Activated CD8-positive, alpha-beta memory T cell treated with anti-CD3 and anti-CD28 coated beads, Interleukin-2, amount 10 ng/mL, durations not matched to agents 7 days and 5 days (primary cell): ENCODE measurements around the gene IQSEC2. TPM values are rescaled to one million over a fixed set of nuclear protein-coding genes. Genes with fewer than 3 reads are reported as not detected.

Experiments
- ATAC-seq: fragments of 150-1000 bp; cut with Tn5 transposase; one replicate; pipeline ENCODE4 v1.10.0; 2021; ENCODE audit warnings: moderate library complexity
- CTCF ChIA-PET: fragments of 350-600 bp; sonication (Branson Sonifier 250); formaldehyde crosslinking; loops from one replicate; lab custom pipeline; 2021; ENCODE audit warnings: antibody characterized with exemption; lab: Charles Lee
- DNase-seq: peaks from one replicate; pipeline ENCODE4 v3.0.0-alpha.2; 2020
- H3K27ac Mint-ChIP-seq: one replicate; pipeline ENCODE4 v1.8.0; 2021; ENCODE audit warnings: mild to moderate bottlenecking, mixed read lengths
- H3K27me3 Mint-ChIP-seq: one replicate; pipeline ENCODE4 v1.8.0; 2021; ENCODE audit warnings: mixed read lengths
- H3K36me3 Mint-ChIP-seq: one replicate; pipeline ENCODE4 v1.8.0; 2021; ENCODE audit warnings: mild to moderate bottlenecking, mixed read lengths
- H3K4me1 Mint-ChIP-seq: one replicate; pipeline ENCODE4 v1.8.0; 2021; ENCODE audit warnings: mixed read lengths
- H3K4me3 Mint-ChIP-seq: one replicate; pipeline ENCODE4 v1.8.0; 2021; ENCODE audit warnings: mild to moderate bottlenecking, moderate library complexity, mixed read lengths
- H3K9me3 Mint-ChIP-seq: one replicate; pipeline ENCODE4 v1.8.0; 2022; ENCODE audit warnings: low read depth, mixed read lengths
- total RNA-seq, 2 experiments: library from RNA; stranded (reverse); gene quantifications; one replicate each; pipeline ENCODE4 v1.2.3, GENCODE V29; 2021

The IQSEC2 gene
- total RNA-seq, 2 experiments from 2014 or later, result 0.40 TPM; not detected in 1

DNA sequence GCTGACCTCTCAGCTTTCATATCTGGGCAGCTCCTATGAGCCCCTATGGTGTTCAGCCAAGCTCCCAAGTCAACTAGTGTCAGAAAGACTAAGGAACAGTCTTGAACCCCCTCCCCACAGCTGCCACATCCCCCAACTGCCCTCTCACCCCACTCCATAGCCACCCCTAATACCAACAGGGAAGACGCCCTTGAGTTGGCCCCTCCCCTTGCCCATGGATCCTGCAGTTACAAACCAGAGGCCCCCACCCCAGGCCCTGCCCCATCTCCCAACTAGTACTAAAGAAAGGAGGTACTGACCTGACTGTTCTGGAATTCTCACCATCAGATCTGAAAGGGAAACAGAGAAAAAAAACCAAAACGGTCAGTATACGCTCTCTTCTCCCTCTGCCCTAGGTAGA is 10.2 kb upstream of the IQSEC2 start:
- DNase-seq (no peak), ATAC-seq (no peak)
- H3K4me1 Mint-ChIP-seq, result peaks cover 18% of the 10 kb centered on the region
- no peak overlapping the region for H3K4me3 Mint-ChIP-seq
- CTCF ChIA-PET, result no interaction called here
- H3K36me3 Mint-ChIP-seq, result no peaks in the 10 kb centered on the region
- no peaks in the 10 kb centered on the region for H3K27me3 Mint-ChIP-seq
- H3K27ac Mint-ChIP-seq, result no peak overlapping the region
- H3K9me3 Mint-ChIP-seq, result no peaks in the 10 kb centered on the region

GRCh38 chrX:53290441-53291041 is 9.2 kb upstream of the IQSEC2 start:
- Mint-ChIP-seq H3K27ac (no peak overlapping the region), H3K36me3 (no peaks in the 10 kb centered on the region), H3K4me1 (peaks cover 21% of the 10 kb centered on the region), H3K27me3 (no peaks in the 10 kb centered on the region), H3K9me3 (no peaks in the 10 kb centered on the region), H3K4me3 (no peak overlapping the region)
- DNase-seq (no peak), ATAC-seq (no peak)
- CTCF ChIA-PET, result no interaction called here

DNA sequence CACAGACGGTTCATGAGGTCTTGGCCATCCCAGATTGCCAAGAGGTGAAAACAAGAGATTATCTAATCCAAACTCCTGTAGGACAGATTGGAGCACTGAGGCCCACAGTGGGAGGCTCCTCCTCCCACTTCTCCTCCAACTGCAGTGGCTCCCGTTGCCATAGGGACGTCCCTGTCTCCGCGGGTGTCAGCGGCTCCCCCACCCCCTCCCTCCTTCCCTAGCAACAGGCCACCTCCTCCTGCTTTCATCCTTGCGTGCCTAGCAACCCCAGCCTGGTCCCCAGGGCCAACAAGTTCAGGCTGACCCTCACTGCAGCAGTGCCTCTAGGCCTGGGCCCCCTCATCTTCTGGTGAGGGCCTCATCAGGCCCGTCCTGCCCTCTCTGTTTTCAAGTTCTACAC is 6.8 kb upstream of the IQSEC2 start:
- DNase-seq (peak; percentile 42), ATAC-seq (peak; percentile 46)
- CTCF ChIA-PET, result interaction anchor here (0.9 to 2.8 kb wide), 4 partner anchors 25 to 194 kb away, joined by 3 to 13 read pairs (median 8); no protein-coding TSS in a partner anchor
- Mint-ChIP-seq H3K27ac (peak overlapping the region; percentile 92), H3K9me3 (no peaks in the 10 kb centered on the region), H3K36me3 (no peaks in the 10 kb centered on the region), H3K4me3 (peak overlapping the region; percentile 79), H3K4me1 (peaks cover 31% of the 10 kb centered on the region), H3K27me3 (no peaks in the 10 kb centered on the region)

DNA sequence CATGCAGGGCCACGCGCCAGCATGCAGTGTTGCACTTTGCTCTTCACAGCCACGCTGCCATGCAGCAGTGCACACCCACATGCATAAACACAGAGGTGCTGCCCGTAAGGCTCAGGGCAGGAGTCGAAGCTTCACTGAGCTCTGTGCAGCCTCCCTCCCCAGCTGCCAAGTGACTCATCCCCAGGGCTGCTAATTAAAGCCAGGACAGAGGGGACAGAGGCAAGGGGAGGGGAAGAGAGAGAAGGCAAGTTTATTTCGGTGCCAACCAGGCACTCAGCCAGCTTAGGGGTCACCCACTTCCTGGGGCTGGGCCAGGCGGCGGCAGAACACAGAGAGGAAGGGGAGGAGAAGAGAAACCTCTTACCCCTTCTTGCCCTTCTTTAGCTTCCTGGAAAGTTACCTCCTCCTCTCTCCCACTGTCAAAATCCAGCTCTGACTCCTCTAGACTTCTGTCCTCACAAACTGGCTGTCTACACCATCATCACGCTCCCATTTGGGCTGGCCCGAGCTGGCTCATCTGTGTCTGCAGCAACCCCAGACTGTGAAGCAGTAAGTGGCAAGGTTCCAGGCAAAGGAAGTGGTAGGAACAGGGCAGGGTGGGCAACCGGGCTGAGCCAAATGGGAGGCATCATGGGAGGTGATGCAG is 6.2 kb upstream of the IQSEC2 start:
- Mint-ChIP-seq H3K4me1 (peaks cover 31% of the 10 kb centered on the region), H3K27ac (peak overlapping the region; percentile 92), H3K4me3 (peak overlapping the region; percentile 79), H3K27me3 (no peaks in the 10 kb centered on the region), H3K9me3 (no peaks in the 10 kb centered on the region), H3K36me3 (no peaks in the 10 kb centered on the region)
- peak; percentile 68 for ATAC-seq
- CTCF ChIA-PET, result interaction anchor here (0.9 to 2.8 kb wide), 5 partner anchors 17 to 195 kb away, joined by 3 to 13 read pairs (median 7); no protein-coding TSS in a partner anchor
- peak; percentile 53 for DNase-seq

- Mint-ChIP-seq H3K27ac (no peak overlapping the region), H3K27me3 (no peaks in the 10 kb centered on the region), H3K4me1 (peaks cover 31% of the 10 kb centered on the region), H3K4me3 (no peak overlapping the region), H3K36me3 (no peaks in the 10 kb centered on the region), H3K9me3 (no peaks in the 10 kb centered on the region)
- CTCF ChIA-PET, result interaction anchor here (0.7 to 3.7 kb wide), 7 partner anchors 13 to 196 kb away, joined by 3 to 14 read pairs (median 7); no protein-coding TSS in a partner anchor
- DNase-seq, result no peak
- ATAC-seq, result no peak
These were observed 4.8 kb upstream of the IQSEC2 start for GRCh38 chrX:53286171-53286570.

DNA sequence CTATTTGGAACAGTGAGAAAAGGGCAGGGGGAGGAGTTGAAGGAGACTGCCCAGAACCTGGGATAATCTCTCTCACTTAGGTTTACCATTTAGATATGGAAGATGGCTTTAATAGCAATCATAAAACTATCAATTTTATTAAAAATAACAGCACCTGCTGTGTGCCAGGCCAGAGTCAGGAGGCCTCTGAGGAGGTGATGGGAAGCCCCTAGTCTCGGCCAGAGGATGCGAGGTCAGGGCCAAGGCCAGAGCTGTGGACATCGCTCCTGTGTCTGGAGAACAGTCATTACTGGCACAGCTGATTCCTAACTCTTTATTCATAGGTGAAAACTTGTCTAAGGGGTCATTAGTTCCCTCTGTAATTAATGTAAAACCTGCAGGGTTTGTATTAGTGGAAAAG is 4.2 kb upstream of the IQSEC2 start:
- CTCF ChIA-PET, result interaction anchor here (0.7 to 3.7 kb wide), 7 partner anchors 14 to 196 kb away, joined by 3 to 14 read pairs (median 7); no protein-coding TSS in a partner anchor
- H3K9me3 Mint-ChIP-seq, result no peaks in the 10 kb centered on the region
- DNase-seq (no peak), ATAC-seq (no peak)
- H3K36me3 Mint-ChIP-seq, result no peaks in the 10 kb centered on the region
- H3K27me3 Mint-ChIP-seq, result no peaks in the 10 kb centered on the region
- peaks cover 31% of the 10 kb centered on the region for H3K4me1 Mint-ChIP-seq
- no peak overlapping the region for H3K27ac Mint-ChIP-seq
- H3K4me3 Mint-ChIP-seq, result no peak overlapping the region

- Mint-ChIP-seq H3K4me1 (peaks cover 34% of the 10 kb centered on the region), H3K27ac (no peak overlapping the region)
- peak; percentile 46 for ATAC-seq
These were observed 3.5 kb upstream of the IQSEC2 start for GRCh38 chrX:53284684-53285447.

GRCh38 chrX:53283567-53283966 is 2.2 kb upstream of the IQSEC2 start:
- Mint-ChIP-seq H3K27me3 (no peaks in the 10 kb centered on the region), H3K36me3 (no peaks in the 10 kb centered on the region), H3K9me3 (no peaks in the 10 kb centered on the region), H3K4me1 (peaks cover 33% of the 10 kb centered on the region), H3K27ac (no peak overlapping the region), H3K4me3 (no peak overlapping the region)
- DNase-seq (no peak), ATAC-seq (no peak)
- CTCF ChIA-PET, result interaction anchor here (0.7 to 3.7 kb wide), 8 partner anchors 10 to 198 kb away, joined by 3 to 14 read pairs (median 6); no protein-coding TSS in a partner anchor

More at GRCh38 chrX:53284684-53285447, 3.5 kb upstream of the IQSEC2 start:
- CTCF ChIA-PET, result interaction anchor here (1.2 to 3.7 kb wide), 8 partner anchors 9 to 197 kb away, joined by 3 to 14 read pairs (median 5); no protein-coding TSS in a partner anchor
- peak; percentile 59 for DNase-seq
- Mint-ChIP-seq H3K36me3 (no peaks in the 10 kb centered on the region), H3K27me3 (no peaks in the 10 kb centered on the region), H3K4me3 (no peak overlapping the region), H3K9me3 (no peaks in the 10 kb centered on the region)

GRCh38 chrX:53283099-53283498 is 1.7 kb upstream of the IQSEC2 start:
- Mint-ChIP-seq H3K4me1 (peaks cover 29% of the 10 kb centered on the region), H3K4me3 (no peak overlapping the region), H3K36me3 (no peaks in the 10 kb centered on the region), H3K27ac (no peak overlapping the region), H3K9me3 (no peaks in the 10 kb centered on the region), H3K27me3 (no peaks in the 10 kb centered on the region)
- DNase-seq, result no peak
- CTCF ChIA-PET, result interaction anchor here (1.1 to 3.7 kb wide), 7 partner anchors 9 to 199 kb away, joined by 4 to 14 read pairs (median 6); no protein-coding TSS in a partner anchor
- ATAC-seq, result no peak

DNA sequence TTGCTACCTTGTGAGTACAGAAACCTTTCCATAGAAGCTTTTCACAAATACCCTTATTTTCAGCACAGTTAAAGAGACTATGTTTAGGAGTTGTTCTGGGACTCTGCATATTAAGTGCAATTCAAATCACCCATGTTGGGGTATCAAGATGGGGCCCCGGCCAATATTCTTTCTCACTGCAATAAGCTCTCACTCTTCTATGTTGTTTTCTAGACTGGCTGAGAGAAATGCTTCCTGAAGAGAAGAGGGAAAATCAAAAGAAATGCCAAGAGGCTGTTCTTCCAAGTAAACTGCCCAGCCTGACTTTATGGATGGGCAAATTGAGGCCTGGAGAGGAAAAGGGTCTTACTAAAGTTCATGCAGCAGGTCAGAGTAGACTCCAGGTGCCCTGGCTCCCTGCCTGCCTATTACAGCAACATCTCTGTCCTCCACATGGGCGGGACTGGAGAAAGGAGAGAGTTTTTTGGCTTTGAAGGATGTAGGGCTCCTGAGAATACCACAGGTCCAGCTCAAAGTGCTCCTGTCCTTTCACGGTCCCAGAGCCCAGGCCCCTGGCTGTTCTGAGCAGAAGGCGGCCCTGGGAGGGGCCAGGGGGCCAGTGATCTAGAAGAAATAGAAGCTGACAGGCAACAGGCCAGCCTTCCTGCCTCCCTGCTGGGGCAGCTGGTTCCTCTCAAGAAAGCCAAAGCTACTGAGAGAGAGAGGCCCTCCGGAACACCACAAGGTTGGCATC is 745 bp upstream of the IQSEC2 start:
- CTCF ChIA-PET, result interaction anchor here (0.6 to 3.3 kb wide), 5 partner anchors 8 to 76 kb away, joined by 3 to 10 read pairs (median 4); no protein-coding TSS in a partner anchor
- DNase-seq (no peak), ATAC-seq (no peak)
- H3K4me1 Mint-ChIP-seq, result peaks cover 20% of the 10 kb centered on the region
- H3K27me3 Mint-ChIP-seq, result no peaks in the 10 kb centered on the region
- H3K36me3 Mint-ChIP-seq, result no peaks in the 10 kb centered on the region
- no peak overlapping the region for H3K4me3 Mint-ChIP-seq
- H3K9me3 Mint-ChIP-seq, result no peaks in the 10 kb centered on the region
- H3K27ac Mint-ChIP-seq, result no peak overlapping the region

GRCh38 chrX:53280331-53281320 is 758 bp downstream of the IQSEC2 start:
- Mint-ChIP-seq H3K36me3 (no peaks in the 10 kb centered on the region), H3K9me3 (no peaks in the 10 kb centered on the region), H3K27ac (peak overlapping the region; percentile 62), H3K4me3 (peak overlapping the region; percentile 53), H3K4me1 (peaks cover 13% of the 10 kb centered on the region), H3K27me3 (no peaks in the 10 kb centered on the region)
- CTCF ChIA-PET, result interaction anchor here (1.0 to 3.3 kb wide), 3 partner anchors 8 to 37 kb away, joined by 3 to 10 read pairs (median 4); no protein-coding TSS in a partner anchor
- DNase-seq (no peak), ATAC-seq (peak; percentile 27)
